Measurements from ENCODE around the gene OTOF. TPM values are rescaled to one million over a fixed set of nuclear protein-coding genes. Genes with fewer than 3 reads are reported as not detected.

OTOF gene
- total RNA-seq, 6 experiments from 2014 or later = 0.06 to 0.12 TPM; not detected in 4

GRCh38 chr2:26457251-26457666, 20.7 kb downstream of the OTOF start:
- TF ChIP-seq POLR2A (IDR thresholded peaks at IDR 0.05) = no peak
- TF ChIP-seq, protein P1, sequence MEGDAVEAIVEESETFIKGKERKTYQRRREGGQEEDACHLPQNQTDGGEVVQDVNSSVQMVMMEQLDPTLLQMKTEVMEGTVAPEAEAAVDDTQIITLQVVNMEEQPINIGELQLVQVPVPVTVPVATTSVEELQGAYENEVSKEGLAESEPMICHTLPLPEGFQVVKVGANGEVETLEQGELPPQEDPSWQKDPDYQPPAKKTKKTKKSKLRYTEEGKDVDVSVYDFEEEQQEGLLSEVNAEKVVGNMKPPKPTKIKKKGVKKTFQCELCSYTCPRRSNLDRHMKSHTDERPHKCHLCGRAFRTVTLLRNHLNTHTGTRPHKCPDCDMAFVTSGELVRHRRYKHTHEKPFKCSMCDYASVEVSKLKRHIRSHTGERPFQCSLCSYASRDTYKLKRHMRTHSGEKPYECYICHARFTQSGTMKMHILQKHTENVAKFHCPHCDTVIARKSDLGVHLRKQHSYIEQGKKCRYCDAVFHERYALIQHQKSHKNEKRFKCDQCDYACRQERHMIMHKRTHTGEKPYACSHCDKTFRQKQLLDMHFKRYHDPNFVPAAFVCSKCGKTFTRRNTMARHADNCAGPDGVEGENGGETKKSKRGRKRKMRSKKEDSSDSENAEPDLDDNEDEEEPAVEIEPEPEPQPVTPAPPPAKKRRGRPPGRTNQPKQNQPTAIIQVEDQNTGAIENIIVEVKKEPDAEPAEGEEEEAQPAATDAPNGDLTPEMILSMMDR (IDR thresholded peaks at IDR 0.05) = no peak
- H3K9me3 ChIP-seq = no peaks in the 10 kb centered on the region
- no peak for ATAC-seq
- H3K36me3 ChIP-seq = no peaks in the 10 kb centered on the region
- no peak overlapping the region for H3K27ac ChIP-seq
- 67% methylated on average over 1 of the region's 11 CpGs for WGBS (ENCODE audit: insufficient coverage, low coverage, low lambda C conversion rate, missing lambda C conversion rate)
- peak in 2 of 3 donors; percentile 40 to 53 for DNase-seq
- H3K27me3 ChIP-seq = no peaks in the 10 kb centered on the region
- H3K4me3 ChIP-seq = no peak overlapping the region
- H3K4me1 ChIP-seq = peaks cover 0 to 9% (median 0%) of the 10 kb centered on the region in 4 donors
- intact Hi-C loops (cut with DNase I) = no loop called here

- TF ChIP-seq, protein P1 (IDR thresholded peaks at IDR 0.05) = no peak
- TF ChIP-seq POLR2A (IDR thresholded peaks at IDR 0.05) = no peak
- Histone ChIP-seq H3K27ac (peak overlapping the region in 1 of 3 donors; percentile 43), H3K36me3 (no peaks in the 10 kb centered on the region), H3K4me3 (no peak overlapping the region), H3K9me3 (no peaks in the 10 kb centered on the region), H3K27me3 (no peaks in the 10 kb centered on the region), H3K4me1 (peaks cover 0 to 9% (median 0%) of the 10 kb centered on the region in 4 donors)
- DNase-seq (peak; percentile 45 to 75 (median 52)), ATAC-seq (peak; percentile 58 to 93 (median 76))
- intact Hi-C loops (cut with DNase I) = no loop called here
- 100% methylated on average over 2 of the region's 10 CpGs for WGBS (ENCODE audit: insufficient coverage, low coverage, low lambda C conversion rate, missing lambda C conversion rate)
Observed at GRCh38 chr2:26456440-26457250, 21.3 kb downstream of the OTOF start.

GRCh38 chr2:26455670-26456439, 22.1 kb downstream of the OTOF start:
- DNase-seq (peak; percentile 59 to 73 (median 59)), ATAC-seq (peak; percentile 54 to 70 (median 58))
- TF ChIP-seq POLR2A (IDR thresholded peaks at IDR 0.05) = no peak
- TF ChIP-seq, protein P1 (IDR thresholded peaks at IDR 0.05) = no peak
- Histone ChIP-seq H3K27ac (peak overlapping the region in 1 of 3 donors; percentile 43), H3K4me3 (no peak overlapping the region), H3K36me3 (no peaks in the 10 kb centered on the region), H3K9me3 (no peaks in the 10 kb centered on the region), H3K27me3 (no peaks in the 10 kb centered on the region), H3K4me1 (peaks cover 0 to 9% (median 0%) of the 10 kb centered on the region in 4 donors)
- 32% methylated on average over 3 of the region's 18 CpGs for WGBS (ENCODE audit: insufficient coverage, low coverage, low lambda C conversion rate, missing lambda C conversion rate)
- intact Hi-C loops (cut with DNase I) = no loop called here

GRCh38 chr2:26455037-26455669, 22.8 kb downstream of the OTOF start:
- no peaks in the 10 kb centered on the region for H3K9me3 ChIP-seq
- no peak overlapping the region for H3K27ac ChIP-seq
- TF ChIP-seq POLR2A (IDR thresholded peaks at IDR 0.05) = no peak
- TF ChIP-seq, protein P1 (IDR thresholded peaks at IDR 0.05) = no peak
- no peak overlapping the region for H3K4me3 ChIP-seq
- DNase-seq = peak in 2 of 3 donors; percentile 37 to 40
- ATAC-seq = no peak
- no peaks in the 10 kb centered on the region for H3K36me3 ChIP-seq
- H3K27me3 ChIP-seq = no peaks in the 10 kb centered on the region
- 87% methylated on average over 4 of the region's 11 CpGs for WGBS (ENCODE audit: insufficient coverage, low coverage, low lambda C conversion rate, missing lambda C conversion rate)
- peaks cover 0 to 9% (median 0%) of the 10 kb centered on the region in 4 donors for H3K4me1 ChIP-seq
- intact Hi-C loops (cut with DNase I) = no loop called here
